OCI-LY1 (cell line): ENCODE results near the gene LRIG3.

Experiments used
- H2AFZ ChIP-seq: fragments of 200-600 bp; sonication (generic), shearing (Covaris generic); 2 replicates; pipeline ENCODE4 v1.6.0; 2014; ENCODE audit warnings: antibody characterized with exemption, mild to moderate bottlenecking, low read length
- H3F3A ChIP-seq: fragments of 200-600 bp; sonication (generic), shearing (Covaris generic); 2 replicates; pipeline ENCODE4 v1.6.0; 2014; ENCODE audit warnings: mild to moderate bottlenecking, antibody characterized with exemption, low read length, moderate library complexity; ENCODE audit not compliant: insufficient read depth
- H3K27ac ChIP-seq: fragments of 200-600 bp; sonication (generic); 2 replicates; pipeline ENCODE4 v1.5.1; 2014; ENCODE audit warnings: low read length, mixed run types, mild to moderate bottlenecking, low read depth; ENCODE audit not compliant: poor library complexity, severe bottlenecking
- H3K27me3 ChIP-seq: fragments of 200-600 bp; sonication (generic); 2 replicates; pipeline ENCODE4 v1.6.0; 2014; ENCODE audit warnings: antibody characterized with exemption, mild to moderate bottlenecking, low read length, moderate library complexity; ENCODE audit not compliant: insufficient read depth
- H3K36me3 ChIP-seq: fragments of 200-600 bp; sonication (generic); 2 replicates; pipeline ENCODE4 v1.6.1; 2014; ENCODE audit warnings: mild to moderate bottlenecking, antibody characterized with exemption, low read length, moderate library complexity, mixed read lengths; ENCODE audit not compliant: insufficient read depth
- H3K4me1 ChIP-seq: fragments of 200-600 bp; sonication (generic); 2 replicates; pipeline ENCODE4 v1.5.1; 2014; ENCODE audit warnings: mild to moderate bottlenecking, low read length, moderate library complexity; ENCODE audit not compliant: insufficient read depth, severe bottlenecking
- H3K4me2 ChIP-seq: fragments of 200-600 bp; sonication (generic), shearing (Covaris generic); 2 replicates; pipeline ENCODE4 v1.6.1; 2014; ENCODE audit warnings: low read length
- H3K4me3 ChIP-seq: fragments of 200-600 bp; sonication (generic); 2 replicates; pipeline ENCODE4 v1.5.1; 2014; ENCODE audit warnings: low read length, low read depth, mild to moderate bottlenecking, mixed read lengths; ENCODE audit not compliant: poor library complexity, severe bottlenecking
- H3K79me2 ChIP-seq: fragments of 200-600 bp; shearing (Covaris generic); 2 replicates; pipeline ENCODE4 v1.6.1; 2016; ENCODE audit warnings: mixed run types, low read length, mixed read lengths; ENCODE audit not compliant: insufficient read depth
- H3K9ac ChIP-seq: fragments of 200-600 bp; sonication (generic), shearing (Covaris generic); 2 replicates; pipeline ENCODE4 v1.6.1; 2014; ENCODE audit warnings: mild to moderate bottlenecking, low read length, mixed read lengths
- H3K9me2 ChIP-seq: fragments of 200-600 bp; sonication (generic), shearing (Covaris generic); 2 replicates; pipeline ENCODE4 v1.6.1; 2014; ENCODE audit warnings: low read depth, mild to moderate bottlenecking, low read length, mixed read lengths
- H3K9me3 ChIP-seq: fragments of 200-600 bp; shearing (Covaris generic); 2 replicates; pipeline ENCODE4 v1.6.1; 2014; ENCODE audit warnings: low read length, mixed read lengths
- H4K20me1 ChIP-seq: fragments of 200-600 bp; sonication (generic), shearing (Covaris generic); 2 replicates; pipeline ENCODE4 v1.6.0; 2016; ENCODE audit warnings: mild to moderate bottlenecking, low read length; ENCODE audit not compliant: insufficient read depth
- EZH2 ChIP-seq: fragments of 200-600 bp; sonication (generic), shearing (Covaris generic); IDR thresholded peaks from 2 replicates; pipeline ENCODE4 v1.8.0; 2017; ENCODE audit warnings: borderline replicate concordance, mixed run types, mild to moderate bottlenecking, antibody characterized with exemption, low read length, moderate library complexity, mixed read lengths
- TF ChIP-seq, protein P1 (sequence below): fragments of 200-600 bp; sonication (generic), shearing (Covaris generic); IDR thresholded peaks from 2 replicates; pipeline ENCODE4 v1.5.1; 2017; ENCODE audit warnings: mild to moderate bottlenecking, antibody characterized with exemption, low read length, moderate library complexity, mixed read lengths

LRIG3 gene, protein sequence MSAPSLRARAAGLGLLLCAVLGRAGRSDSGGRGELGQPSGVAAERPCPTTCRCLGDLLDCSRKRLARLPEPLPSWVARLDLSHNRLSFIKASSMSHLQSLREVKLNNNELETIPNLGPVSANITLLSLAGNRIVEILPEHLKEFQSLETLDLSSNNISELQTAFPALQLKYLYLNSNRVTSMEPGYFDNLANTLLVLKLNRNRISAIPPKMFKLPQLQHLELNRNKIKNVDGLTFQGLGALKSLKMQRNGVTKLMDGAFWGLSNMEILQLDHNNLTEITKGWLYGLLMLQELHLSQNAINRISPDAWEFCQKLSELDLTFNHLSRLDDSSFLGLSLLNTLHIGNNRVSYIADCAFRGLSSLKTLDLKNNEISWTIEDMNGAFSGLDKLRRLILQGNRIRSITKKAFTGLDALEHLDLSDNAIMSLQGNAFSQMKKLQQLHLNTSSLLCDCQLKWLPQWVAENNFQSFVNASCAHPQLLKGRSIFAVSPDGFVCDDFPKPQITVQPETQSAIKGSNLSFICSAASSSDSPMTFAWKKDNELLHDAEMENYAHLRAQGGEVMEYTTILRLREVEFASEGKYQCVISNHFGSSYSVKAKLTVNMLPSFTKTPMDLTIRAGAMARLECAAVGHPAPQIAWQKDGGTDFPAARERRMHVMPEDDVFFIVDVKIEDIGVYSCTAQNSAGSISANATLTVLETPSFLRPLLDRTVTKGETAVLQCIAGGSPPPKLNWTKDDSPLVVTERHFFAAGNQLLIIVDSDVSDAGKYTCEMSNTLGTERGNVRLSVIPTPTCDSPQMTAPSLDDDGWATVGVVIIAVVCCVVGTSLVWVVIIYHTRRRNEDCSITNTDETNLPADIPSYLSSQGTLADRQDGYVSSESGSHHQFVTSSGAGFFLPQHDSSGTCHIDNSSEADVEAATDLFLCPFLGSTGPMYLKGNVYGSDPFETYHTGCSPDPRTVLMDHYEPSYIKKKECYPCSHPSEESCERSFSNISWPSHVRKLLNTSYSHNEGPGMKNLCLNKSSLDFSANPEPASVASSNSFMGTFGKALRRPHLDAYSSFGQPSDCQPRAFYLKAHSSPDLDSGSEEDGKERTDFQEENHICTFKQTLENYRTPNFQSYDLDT

DNA sequence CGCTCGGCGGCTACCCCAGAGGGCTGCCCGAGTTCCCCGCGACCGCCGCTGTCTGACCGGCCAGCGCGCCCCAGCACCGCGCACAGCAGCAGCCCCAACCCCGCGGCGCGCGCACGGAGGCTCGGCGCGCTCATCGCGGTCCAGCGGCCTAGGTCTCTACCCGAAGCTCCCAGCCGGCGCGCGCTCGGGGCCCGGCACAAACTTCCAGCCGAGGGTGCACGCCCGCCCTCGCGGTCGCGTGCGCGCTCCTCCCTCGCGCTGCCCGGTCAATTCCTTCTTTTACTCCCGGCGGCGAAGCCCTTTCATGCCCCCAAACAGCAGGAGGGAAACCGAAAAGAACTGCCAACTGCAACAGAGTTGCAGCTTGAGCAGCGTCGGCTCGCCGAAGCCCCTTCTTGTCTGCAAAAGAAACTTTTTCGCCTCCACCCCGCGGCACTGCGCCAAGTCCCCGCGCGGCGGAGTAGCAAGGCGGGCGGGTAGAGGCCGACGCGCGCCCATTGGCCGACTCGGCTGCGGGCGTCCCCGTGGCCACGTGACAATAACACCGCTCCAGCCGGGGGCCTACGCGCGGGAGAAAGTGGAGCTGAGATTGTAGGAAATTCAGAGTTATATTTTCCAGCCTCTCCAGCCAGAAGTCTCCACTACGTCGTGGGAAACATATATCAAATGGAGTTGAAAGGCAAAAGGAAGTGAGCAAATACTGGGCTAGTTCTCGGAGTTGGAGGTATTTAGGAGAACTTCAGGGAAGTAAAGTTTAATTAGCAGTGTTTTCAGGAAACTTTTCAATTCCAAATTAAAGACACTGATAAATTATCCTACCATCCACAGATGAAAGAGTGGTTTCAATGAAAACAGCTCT is at the start of gene LRIG3:
Gene LRIG3, minus strand, starts transcription at position 403 of the 859 bp plus-strand sequence. Its CDS starts 269 bp downstream, at position 134.
- Histone ChIP-seq H3K27me3 (no peaks in the 10 kb centered on the region), H3K36me3 (no peaks in the 10 kb centered on the region), H2AFZ (no peak within 1 kb of the TSS), H3K4me2 (no peak within 1 kb of the TSS), H3K9me3 (no peaks in the 10 kb centered on the region), H4K20me1 (no peaks in the 10 kb centered on the region), H3K79me2 (no peaks in the 10 kb centered on the region), H3F3A (no peaks in the 10 kb centered on the region), H3K4me1 (no peaks in the 10 kb centered on the region), H3K9ac (no peak within 1 kb of the TSS), H3K9me2 (no peaks in the 10 kb centered on the region), H3K27ac (no peak within 1 kb of the TSS), H3K4me3 (no peak within 1 kb of the TSS)
- TF ChIP-seq EZH2: no peak
- TF ChIP-seq, protein P1, sequence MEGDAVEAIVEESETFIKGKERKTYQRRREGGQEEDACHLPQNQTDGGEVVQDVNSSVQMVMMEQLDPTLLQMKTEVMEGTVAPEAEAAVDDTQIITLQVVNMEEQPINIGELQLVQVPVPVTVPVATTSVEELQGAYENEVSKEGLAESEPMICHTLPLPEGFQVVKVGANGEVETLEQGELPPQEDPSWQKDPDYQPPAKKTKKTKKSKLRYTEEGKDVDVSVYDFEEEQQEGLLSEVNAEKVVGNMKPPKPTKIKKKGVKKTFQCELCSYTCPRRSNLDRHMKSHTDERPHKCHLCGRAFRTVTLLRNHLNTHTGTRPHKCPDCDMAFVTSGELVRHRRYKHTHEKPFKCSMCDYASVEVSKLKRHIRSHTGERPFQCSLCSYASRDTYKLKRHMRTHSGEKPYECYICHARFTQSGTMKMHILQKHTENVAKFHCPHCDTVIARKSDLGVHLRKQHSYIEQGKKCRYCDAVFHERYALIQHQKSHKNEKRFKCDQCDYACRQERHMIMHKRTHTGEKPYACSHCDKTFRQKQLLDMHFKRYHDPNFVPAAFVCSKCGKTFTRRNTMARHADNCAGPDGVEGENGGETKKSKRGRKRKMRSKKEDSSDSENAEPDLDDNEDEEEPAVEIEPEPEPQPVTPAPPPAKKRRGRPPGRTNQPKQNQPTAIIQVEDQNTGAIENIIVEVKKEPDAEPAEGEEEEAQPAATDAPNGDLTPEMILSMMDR: no peak

DNA sequence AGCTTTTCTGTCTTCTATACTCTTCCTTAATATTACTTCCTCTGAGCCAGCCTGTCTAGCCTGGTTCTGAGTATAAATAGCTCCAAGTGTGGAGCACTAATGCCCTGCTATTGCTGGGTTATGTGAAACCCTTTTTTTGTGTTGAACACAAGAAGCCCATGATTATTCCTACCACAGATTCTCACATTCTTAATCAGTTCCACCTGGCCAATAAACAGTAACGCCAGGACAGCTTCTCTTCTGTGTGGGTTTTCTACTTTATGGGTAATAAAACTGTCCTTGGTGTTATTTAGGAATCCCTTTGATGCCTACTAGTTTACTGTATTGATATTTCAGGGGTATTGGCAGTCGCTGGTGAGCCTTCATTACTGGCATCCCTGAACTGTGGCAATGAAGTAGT is 48.9 kb upstream of the LRIG3 start:
- TF ChIP-seq, protein P1: no peak
- no peak for TF ChIP-seq EZH2
- Histone ChIP-seq H3K79me2 (no peaks in the 10 kb centered on the region), H2AFZ (no peak overlapping the region), H4K20me1 (no peaks in the 10 kb centered on the region), H3K4me3 (no peak overlapping the region), H3F3A (no peaks in the 10 kb centered on the region), H3K27me3 (no peaks in the 10 kb centered on the region), H3K9me2 (no peaks in the 10 kb centered on the region), H3K9me3 (no peaks in the 10 kb centered on the region), H3K4me1 (no peaks in the 10 kb centered on the region), H3K36me3 (no peaks in the 10 kb centered on the region), H3K9ac (no peak overlapping the region), H3K27ac (no peak overlapping the region), H3K4me2 (no peak overlapping the region)

DNA sequence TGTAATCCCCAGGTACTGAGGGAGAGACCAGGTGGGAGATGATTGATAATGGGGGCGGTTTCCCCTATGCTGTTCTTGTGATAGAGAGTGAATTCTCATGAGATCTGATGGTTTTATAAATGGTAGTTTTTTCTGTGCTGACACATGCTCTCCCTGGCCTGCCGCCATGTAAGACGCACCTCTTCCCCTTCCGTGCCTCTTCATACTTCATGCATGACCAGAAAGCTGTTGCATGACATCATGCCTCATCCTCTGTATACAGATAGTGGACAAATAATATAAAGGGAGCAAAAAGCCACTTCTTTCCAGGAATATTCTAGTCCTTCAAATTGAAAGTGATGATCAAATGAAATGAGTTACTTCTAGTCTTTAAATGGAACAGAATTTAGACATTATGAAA is 47.3 kb upstream of the LRIG3 start:
- H3K4me1 ChIP-seq: no peaks in the 10 kb centered on the region
- H3K27me3 ChIP-seq: no peaks in the 10 kb centered on the region
- no peaks in the 10 kb centered on the region for H3K36me3 ChIP-seq
- no peak overlapping the region for H3K4me2 ChIP-seq
- TF ChIP-seq, protein P1: no peak
- no peak for TF ChIP-seq EZH2
- H3K79me2 ChIP-seq: no peaks in the 10 kb centered on the region
- no peak overlapping the region for H3K27ac ChIP-seq
- H3K9ac ChIP-seq: no peak overlapping the region
- H2AFZ ChIP-seq: no peak overlapping the region
- H3K9me2 ChIP-seq: no peaks in the 10 kb centered on the region
- H3F3A ChIP-seq: no peaks in the 10 kb centered on the region
- H3K9me3 ChIP-seq: no peaks in the 10 kb centered on the region
- no peaks in the 10 kb centered on the region for H4K20me1 ChIP-seq
- H3K4me3 ChIP-seq: no peak overlapping the region
